Hematopoietic multipotent progenitor cell treated with erythropoietin and hydrocortisone succinate and interleukin-3 and kit ligand, for 15 days (in vitro differentiated cells): ENCODE data around the gene GPR42.
"Not testable (repeated sequence)": the region's sequence is repeated elsewhere in the genome, so short reads cannot be mapped to it uniquely, and the experiment has no call there.

Experiments used
- DNase-seq: peaks from one replicate; pipeline ENCODE4 v3.0.0-alpha.2; 2015; ENCODE audit warnings: low spot score

The GPR42 gene

GRCh38 chr19:35347171-35347929, 23.5 kb upstream of the GPR42 start, which contains the start of gene FFAR1:
TSS of gene FFAR1 (plus strand) at chr19:35347902. CDS start at chr19:35351552, 3,650 bp downstream.
- DNase-seq = no peak

GRCh38 chr19:35347930-35348298, 23.0 kb upstream of the GPR42 start:
- no peak for DNase-seq

- DNase-seq = no peak
These were observed 21.8 kb upstream of the GPR42 start for GRCh38 chr19:35348911-35349611.

GRCh38 chr19:35349614-35350521, 21.0 kb upstream of the GPR42 start:
- DNase-seq = no peak

GRCh38 chr19:35350591-35350990, 20.3 kb upstream of the GPR42 start:
- no peak for DNase-seq

GRCh38 chr19:35351411-35352176, 19.3 kb upstream of the GPR42 start:
- DNase-seq = no peak

GRCh38 chr19:35352177-35352447, 18.8 kb upstream of the GPR42 start:
- DNase-seq = no peak

GRCh38 chr19:35352448-35353304, 18.2 kb upstream of the GPR42 start:
- peak; percentile 46 for DNase-seq

GRCh38 chr19:35353635-35354034, 17.2 kb upstream of the GPR42 start:
- no peak for DNase-seq

GRCh38 chr19:35354898-35355297, 16.0 kb upstream of the GPR42 start:
- no peak for DNase-seq

- DNase-seq = no peak
These were observed 14.9 kb upstream of the GPR42 start for GRCh38 chr19:35355791-35356460.

- DNase-seq = no peak
These were observed 12.8 kb upstream of the GPR42 start, which contains the start of gene FFAR3 for GRCh38 chr19:35357867-35358573. TSS of gene FFAR3 (plus strand) at chr19:35358460. CDS start at chr19:35358891, 431 bp downstream.

- not testable (repeated sequence) for DNase-seq
These were observed 12.0 kb upstream of the GPR42 start for GRCh38 chr19:35358834-35359233.

GRCh38 chr19:35359395-35359794, 11.5 kb upstream of the GPR42 start:
- DNase-seq = not testable (repeated sequence)

- DNase-seq = not testable (repeated sequence)
These were observed 10.8 kb upstream of the GPR42 start for GRCh38 chr19:35360081-35360480.

GRCh38 chr19:35360880-35361420, 9.9 kb upstream of the GPR42 start:
- no peak for DNase-seq

GRCh38 chr19:35362261-35363000, 8.4 kb upstream of the GPR42 start:
- DNase-seq = no peak

GRCh38 chr19:35363001-35363590, 7.8 kb upstream of the GPR42 start:
- no peak for DNase-seq
